ENCODE results near the gene LTBP4. TPM values are rescaled to one million over a fixed set of nuclear protein-coding genes. Genes with fewer than 3 reads are reported as not detected.

LTBP4 gene
- total and polyA plus RNA-seq, 2 of the 13 experiments (the other 11 are each of a cell fraction or from before 2014, with no cell fraction given) = 0.86 to 2.3 TPM

DNA sequence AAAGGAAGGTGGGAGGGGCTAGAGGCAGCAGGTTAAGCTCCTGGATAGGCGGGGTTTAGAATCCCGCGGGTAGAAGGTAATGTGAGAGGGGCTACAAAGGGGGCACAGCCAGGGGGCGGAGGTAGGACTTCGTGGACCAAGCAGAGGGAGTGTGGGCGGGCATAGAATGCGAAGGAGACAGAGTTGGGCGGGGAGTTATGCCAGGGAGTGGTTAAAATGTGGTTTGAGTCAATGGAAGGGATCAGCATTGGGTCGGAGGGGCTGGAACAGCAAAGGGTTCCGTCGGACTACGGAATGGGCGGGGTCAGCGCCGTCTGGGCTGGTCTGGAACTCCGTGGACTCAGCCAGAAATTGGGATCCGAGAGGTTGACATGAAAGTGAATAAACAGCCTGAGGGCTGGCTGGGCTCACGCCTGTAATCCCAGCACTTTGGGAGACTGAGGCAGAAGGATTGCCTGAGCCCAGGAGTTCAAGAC, 3.0 kb downstream of the LTBP4 start (continued):
- TF ChIP-seq, protein P1, sequence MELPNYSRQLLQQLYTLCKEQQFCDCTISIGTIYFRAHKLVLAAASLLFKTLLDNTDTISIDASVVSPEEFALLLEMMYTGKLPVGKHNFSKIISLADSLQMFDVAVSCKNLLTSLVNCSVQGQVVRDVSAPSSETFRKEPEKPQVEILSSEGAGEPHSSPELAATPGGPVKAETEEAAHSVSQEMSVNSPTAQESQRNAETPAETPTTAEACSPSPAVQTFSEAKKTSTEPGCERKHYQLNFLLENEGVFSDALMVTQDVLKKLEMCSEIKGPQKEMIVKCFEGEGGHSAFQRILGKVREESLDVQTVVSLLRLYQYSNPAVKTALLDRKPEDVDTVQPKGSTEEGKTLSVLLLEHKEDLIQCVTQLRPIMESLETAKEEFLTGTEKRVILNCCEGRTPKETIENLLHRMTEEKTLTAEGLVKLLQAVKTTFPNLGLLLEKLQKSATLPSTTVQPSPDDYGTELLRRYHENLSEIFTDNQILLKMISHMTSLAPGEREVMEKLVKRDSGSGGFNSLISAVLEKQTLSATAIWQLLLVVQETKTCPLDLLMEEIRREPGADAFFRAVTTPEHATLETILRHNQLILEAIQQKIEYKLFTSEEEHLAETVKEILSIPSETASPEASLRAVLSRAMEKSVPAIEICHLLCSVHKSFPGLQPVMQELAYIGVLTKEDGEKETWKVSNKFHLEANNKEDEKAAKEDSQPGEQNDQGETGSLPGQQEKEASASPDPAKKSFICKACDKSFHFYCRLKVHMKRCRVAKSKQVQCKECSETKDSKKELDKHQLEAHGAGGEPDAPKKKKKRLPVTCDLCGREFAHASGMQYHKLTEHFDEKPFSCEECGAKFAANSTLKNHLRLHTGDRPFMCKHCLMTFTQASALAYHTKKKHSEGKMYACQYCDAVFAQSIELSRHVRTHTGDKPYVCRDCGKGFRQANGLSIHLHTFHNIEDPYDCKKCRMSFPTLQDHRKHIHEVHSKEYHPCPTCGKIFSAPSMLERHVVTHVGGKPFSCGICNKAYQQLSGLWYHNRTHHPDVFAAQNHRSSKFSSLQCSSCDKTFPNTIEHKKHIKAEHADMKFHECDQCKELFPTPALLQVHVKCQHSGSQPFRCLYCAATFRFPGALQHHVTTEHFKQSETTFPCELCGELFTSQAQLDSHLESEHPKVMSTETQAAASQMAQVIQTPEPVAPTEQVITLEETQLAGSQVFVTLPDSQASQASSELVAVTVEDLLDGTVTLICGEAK (IDR thresholded peaks at IDR 0.05) = no peak
- TF ChIP-seq, protein P1 (CRISPR knock-in tag; IDR thresholded peaks at IDR 0.05) = no peak
- TF ChIP-seq, protein P2, sequence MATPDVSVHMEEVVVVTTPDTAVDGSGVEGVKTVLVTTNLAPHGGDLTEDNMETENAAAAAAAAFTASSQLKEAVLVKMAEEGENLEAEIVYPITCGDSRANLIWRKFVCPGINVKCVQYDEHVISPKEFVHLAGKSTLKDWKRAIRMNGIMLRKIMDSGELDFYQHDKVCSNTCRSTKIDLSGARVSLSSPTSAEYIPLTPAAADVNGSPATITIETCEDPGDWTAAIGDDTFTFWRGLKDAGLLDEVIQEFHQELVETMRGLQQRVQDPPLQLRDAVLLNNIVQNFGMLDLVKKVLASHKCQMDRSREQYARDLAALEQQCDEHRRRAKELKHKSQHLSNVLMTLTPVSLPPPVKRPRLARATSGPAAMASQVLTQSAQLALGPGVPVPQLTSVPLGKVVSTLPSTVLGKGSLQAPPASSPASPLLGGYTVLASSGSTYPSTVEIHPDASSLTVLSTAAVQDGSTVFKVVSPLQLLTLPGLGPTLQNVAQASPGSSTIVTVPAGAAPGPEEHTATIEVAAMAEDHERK (CRISPR knock-in tag; IDR thresholded peaks at IDR 0.05; ENCODE audit: low read depth) = no peak
- no peak for TF ChIP-seq JUNB (CRISPR knock-in tag; IDR thresholded peaks at IDR 0.05; ENCODE audit: borderline replicate concordance)
- TF ChIP-seq NFIC (IDR thresholded peaks at IDR 0.05; ENCODE audit: low read length) = no peak
- no peak; the same call in 1 of the 2 replicates for TF ChIP-seq BORCS8-MEF2B (CRISPR knock-in tag; IDR thresholded peaks at IDR 0.05)
- no peak for TF ChIP-seq ZSCAN21 (CRISPR knock-in tag; IDR thresholded peaks at IDR 0.05; ENCODE audit: borderline replicate concordance)
- TF ChIP-seq, protein P3, sequence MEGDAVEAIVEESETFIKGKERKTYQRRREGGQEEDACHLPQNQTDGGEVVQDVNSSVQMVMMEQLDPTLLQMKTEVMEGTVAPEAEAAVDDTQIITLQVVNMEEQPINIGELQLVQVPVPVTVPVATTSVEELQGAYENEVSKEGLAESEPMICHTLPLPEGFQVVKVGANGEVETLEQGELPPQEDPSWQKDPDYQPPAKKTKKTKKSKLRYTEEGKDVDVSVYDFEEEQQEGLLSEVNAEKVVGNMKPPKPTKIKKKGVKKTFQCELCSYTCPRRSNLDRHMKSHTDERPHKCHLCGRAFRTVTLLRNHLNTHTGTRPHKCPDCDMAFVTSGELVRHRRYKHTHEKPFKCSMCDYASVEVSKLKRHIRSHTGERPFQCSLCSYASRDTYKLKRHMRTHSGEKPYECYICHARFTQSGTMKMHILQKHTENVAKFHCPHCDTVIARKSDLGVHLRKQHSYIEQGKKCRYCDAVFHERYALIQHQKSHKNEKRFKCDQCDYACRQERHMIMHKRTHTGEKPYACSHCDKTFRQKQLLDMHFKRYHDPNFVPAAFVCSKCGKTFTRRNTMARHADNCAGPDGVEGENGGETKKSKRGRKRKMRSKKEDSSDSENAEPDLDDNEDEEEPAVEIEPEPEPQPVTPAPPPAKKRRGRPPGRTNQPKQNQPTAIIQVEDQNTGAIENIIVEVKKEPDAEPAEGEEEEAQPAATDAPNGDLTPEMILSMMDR (CRISPR knock-in tag; IDR thresholded peaks at IDR 0.05) = no peak
- TF ChIP-seq ZNF674 (CRISPR knock-in tag; IDR thresholded peaks at IDR 0.05; ENCODE audit: low read depth) = no peak
- TF ChIP-seq, protein P4, sequence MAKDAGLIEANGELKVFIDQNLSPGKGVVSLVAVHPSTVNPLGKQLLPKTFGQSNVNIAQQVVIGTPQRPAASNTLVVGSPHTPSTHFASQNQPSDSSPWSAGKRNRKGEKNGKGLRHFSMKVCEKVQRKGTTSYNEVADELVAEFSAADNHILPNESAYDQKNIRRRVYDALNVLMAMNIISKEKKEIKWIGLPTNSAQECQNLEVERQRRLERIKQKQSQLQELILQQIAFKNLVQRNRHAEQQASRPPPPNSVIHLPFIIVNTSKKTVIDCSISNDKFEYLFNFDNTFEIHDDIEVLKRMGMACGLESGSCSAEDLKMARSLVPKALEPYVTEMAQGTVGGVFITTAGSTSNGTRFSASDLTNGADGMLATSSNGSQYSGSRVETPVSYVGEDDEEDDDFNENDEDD (CRISPR knock-in tag; IDR thresholded peaks at IDR 0.05; ENCODE audit: borderline replicate concordance) = no peak
- TF ChIP-seq REL (CRISPR knock-in tag; conservative IDR thresholded peaks at IDR 0.05) = no peak
- no peak for TF ChIP-seq TAF15 (IDR thresholded peaks at IDR 0.05; ENCODE audit: low read depth, low read length, poor library complexity, severe bottlenecking)
- TF ChIP-seq SRSF4 (IDR thresholded peaks at IDR 0.05; ENCODE audit: low read depth, low read length, poor library complexity, severe bottlenecking) = no peak
- TF ChIP-seq POGZ (CRISPR knock-in tag; IDR thresholded peaks at IDR 0.05) = no peak
- TF ChIP-seq THYN1 (CRISPR knock-in tag; IDR thresholded peaks at IDR 0.05; ENCODE audit: borderline replicate concordance, low read depth) = no peak

All from HepG2 (cell line).